ENCODE results near the gene FOXP1. TPM values are rescaled to one million over a fixed set of nuclear protein-coding genes. Genes with fewer than 3 reads are reported as not detected.

FOXP1 gene
- total RNA-seq, 1 donor from 2014 or later: 61.3 TPM

- intact Hi-C loops (cut with micrococcal nuclease): no loop called here
These were observed 331.1 kb downstream of the FOXP1 start for GRCh38 chr3:71252466-71252865.

GRCh38 chr3:71251156-71251775 is 332.3 kb downstream of the FOXP1 start:
- intact Hi-C loops (cut with micrococcal nuclease): no loop called here

- intact Hi-C loops (cut with micrococcal nuclease): no loop called here
These were observed 333.5 kb downstream of the FOXP1 start for GRCh38 chr3:71250026-71250425.

- intact Hi-C loops (cut with micrococcal nuclease): no loop called here
These were observed 335.6 kb downstream of the FOXP1 start for GRCh38 chr3:71247958-71248335.

- intact Hi-C loops (cut with micrococcal nuclease): no loop called here
These were observed 336.1 kb downstream of the FOXP1 start for GRCh38 chr3:71247221-71247957.

- intact Hi-C loops (cut with micrococcal nuclease): no loop called here
These were observed 337.3 kb downstream of the FOXP1 start for GRCh38 chr3:71245971-71246880.

- intact Hi-C loops (cut with micrococcal nuclease): no loop called here
These were observed 338.6 kb downstream of the FOXP1 start for GRCh38 chr3:71244826-71245488.

GRCh38 chr3:71244153-71244825 is 339.2 kb downstream of the FOXP1 start:
- intact Hi-C loops (cut with micrococcal nuclease): no loop called here

- intact Hi-C loops (cut with micrococcal nuclease): no loop called here
These were observed 340.3 kb downstream of the FOXP1 start for GRCh38 chr3:71243229-71243628.

- intact Hi-C loops (cut with micrococcal nuclease): no loop called here
These were observed 341.5 kb downstream of the FOXP1 start for GRCh38 chr3:71241981-71242560.

GRCh38 chr3:71241246-71241901 is 342.2 kb downstream of the FOXP1 start:
- intact Hi-C loops (cut with micrococcal nuclease): no loop called here

GRCh38 chr3:71240034-71240433 is 343.5 kb downstream of the FOXP1 start:
- intact Hi-C loops (cut with micrococcal nuclease): no loop called here

GRCh38 chr3:71238355-71238757 is 345.2 kb downstream of the FOXP1 start:
- intact Hi-C loops (cut with micrococcal nuclease): no loop called here

GRCh38 chr3:71237672-71238071 is 345.9 kb downstream of the FOXP1 start:
- intact Hi-C loops (cut with micrococcal nuclease): no loop called here

- intact Hi-C loops (cut with micrococcal nuclease): loop anchor here (2.0 kb wide), 1 partner anchor 277 kb away; no protein-coding TSS in a partner anchor
These were observed 347.7 kb downstream of the FOXP1 start for GRCh38 chr3:71235846-71236245.

GRCh38 chr3:71232895-71233294 is 350.6 kb downstream of the FOXP1 start:
- intact Hi-C loops (cut with micrococcal nuclease): no loop called here

GRCh38 chr3:71232175-71232679 is 351.3 kb downstream of the FOXP1 start:
- intact Hi-C loops (cut with micrococcal nuclease): no loop called here

- intact Hi-C loops (cut with micrococcal nuclease): no loop called here
These were observed 351.8 kb downstream of the FOXP1 start for GRCh38 chr3:71231680-71232079.

GRCh38 chr3:71229905-71230657 is 353.4 kb downstream of the FOXP1 start:
- intact Hi-C loops (cut with micrococcal nuclease): loop anchor here (5.0 to 10.0 kb wide), 2 partner anchors 472 to 1215 kb away; partner anchors contain the start of gene RYBP

Measured in T-helper 1 cell treated with Interleukin-12 subunit alpha and Interleukin-12 subunit beta and Interleukin-4 antibody, amounts not matched to agents 30 ng/mL and 1 ng/mL, for 36 hours (primary cell).